IPS-18a (cell line): ENCODE results near the gene NOXRED1.

Source experiments
- H3K27ac ChIP-seq: one replicate; pipeline ENCODE4 v1.5.1; 2013; ENCODE audit warnings: low read length
- H3K27me3 ChIP-seq: one replicate; pipeline ENCODE4 v1.6.1; 2013; ENCODE audit warnings: mild to moderate bottlenecking, low read length; ENCODE audit not compliant: control insufficient read depth, insufficient read depth
- H3K36me3 ChIP-seq: one replicate; pipeline ENCODE4 v1.6.1; 2013; ENCODE audit warnings: low read depth, low read length; ENCODE audit not compliant: control insufficient read depth
- H3K4me1 ChIP-seq: one replicate; pipeline ENCODE4 v1.6.1; 2013; ENCODE audit warnings: low read depth, low read length; ENCODE audit not compliant: control insufficient read depth
- H3K4me3 ChIP-seq: one replicate; pipeline ENCODE4 v1.5.1; 2013; ENCODE audit warnings: low read length
- H3K9ac ChIP-seq: one replicate; pipeline ENCODE4 v1.6.1; 2013; ENCODE audit warnings: mild to moderate bottlenecking, low read length, moderate library complexity
- H3K9me3 ChIP-seq: one replicate; pipeline ENCODE4 v1.6.1; 2013; ENCODE audit warnings: low read depth, low read length; ENCODE audit not compliant: control insufficient read depth

NOXRED1 gene

GRCh38 chr14:77406718-77407117 lies 16.6 kb downstream of the NOXRED1 start:
- Histone ChIP-seq H3K9me3 (no peaks in the 10 kb centered on the region), H3K27ac (no peak overlapping the region), H3K9ac (no peak overlapping the region), H3K27me3 (no peaks in the 10 kb centered on the region), H3K4me1 (no peaks in the 10 kb centered on the region), H3K4me3 (no peak overlapping the region), H3K36me3 (no peaks in the 10 kb centered on the region)

GRCh38 chr14:77406086-77406485 lies 17.2 kb downstream of the NOXRED1 start:
- Histone ChIP-seq H3K27me3 (no peaks in the 10 kb centered on the region), H3K27ac (no peak overlapping the region), H3K4me3 (no peak overlapping the region), H3K9me3 (no peaks in the 10 kb centered on the region), H3K9ac (no peak overlapping the region), H3K4me1 (no peaks in the 10 kb centered on the region), H3K36me3 (no peaks in the 10 kb centered on the region)

GRCh38 chr14:77403768-77404167 lies 19.6 kb downstream of the NOXRED1 start:
- no peaks in the 10 kb centered on the region for H3K36me3 ChIP-seq
- H3K4me3 ChIP-seq = no peak overlapping the region
- no peak overlapping the region for H3K27ac ChIP-seq
- no peaks in the 10 kb centered on the region for H3K4me1 ChIP-seq
- no peak overlapping the region for H3K9ac ChIP-seq
- H3K27me3 ChIP-seq = no peaks in the 10 kb centered on the region
- no peaks in the 10 kb centered on the region for H3K9me3 ChIP-seq

- no peaks in the 10 kb centered on the region for H3K9me3 ChIP-seq
These were observed 23.1 kb downstream of the NOXRED1 start for GRCh38 chr14:77400216-77400615.

GRCh38 chr14:77390188-77390587 lies 33.1 kb downstream of the NOXRED1 start:
- H3K27ac ChIP-seq = no peak overlapping the region
- H3K9ac ChIP-seq = no peak overlapping the region
- H3K27me3 ChIP-seq = no peaks in the 10 kb centered on the region
- no peaks in the 10 kb centered on the region for H3K36me3 ChIP-seq
- H3K4me1 ChIP-seq = no peaks in the 10 kb centered on the region
- no peaks in the 10 kb centered on the region for H3K9me3 ChIP-seq
- no peak overlapping the region for H3K4me3 ChIP-seq

More at GRCh38 chr14:77400216-77400615, 23.1 kb downstream of the NOXRED1 start:
- no peak overlapping the region for H3K4me3 ChIP-seq
- H3K9ac ChIP-seq = no peak overlapping the region
- no peaks in the 10 kb centered on the region for H3K27me3 ChIP-seq
- H3K36me3 ChIP-seq = no peaks in the 10 kb centered on the region
- no peaks in the 10 kb centered on the region for H3K4me1 ChIP-seq
- H3K27ac ChIP-seq = no peak overlapping the region

GRCh38 chr14:77378701-77379100 lies 44.6 kb downstream of the NOXRED1 start:
- Histone ChIP-seq H3K27me3 (no peaks in the 10 kb centered on the region), H3K36me3 (no peaks in the 10 kb centered on the region), H3K4me1 (peaks cover 5% of the 10 kb centered on the region), H3K4me3 (no peak overlapping the region), H3K27ac (no peak overlapping the region), H3K9ac (no peak overlapping the region), H3K9me3 (no peaks in the 10 kb centered on the region)

GRCh38 chr14:77377502-77377844 lies 45.9 kb downstream of the NOXRED1 start:
- Histone ChIP-seq H3K4me1 (peaks cover 5% of the 10 kb centered on the region), H3K4me3 (peak overlapping the region; percentile 95), H3K36me3 (no peaks in the 10 kb centered on the region), H3K9me3 (no peaks in the 10 kb centered on the region), H3K27ac (no peak overlapping the region), H3K9ac (peak overlapping the region; percentile 77), H3K27me3 (no peaks in the 10 kb centered on the region)

- Histone ChIP-seq H3K9ac (peak within 1 kb of the TSS; percentile 77), H3K9me3 (no peaks in the 10 kb centered on the region), H3K36me3 (no peaks in the 10 kb centered on the region), H3K27me3 (no peaks in the 10 kb centered on the region), H3K4me3 (peak within 1 kb of the TSS; percentile 95), H3K27ac (no peak within 1 kb of the TSS), H3K4me1 (peaks cover 5% of the 10 kb centered on the region)
These were observed 46.4 kb downstream of the NOXRED1 start, which contains the start of the genes SAMD15 and TMED8 for GRCh38 chr14:77376771-77377501. SAMD15 (plus strand) TSS chr14:77377379; CDS start chr14:77377419, 40 bp downstream. TMED8 (minus strand) TSS chr14:77377094; CDS start chr14:77377053, 41 bp downstream.

- Histone ChIP-seq H3K9me3 (no peaks in the 10 kb centered on the region), H3K4me3 (peak overlapping the region; percentile 95), H3K9ac (peak overlapping the region; percentile 77), H3K4me1 (peaks cover 5% of the 10 kb centered on the region), H3K27me3 (no peaks in the 10 kb centered on the region), H3K36me3 (no peaks in the 10 kb centered on the region), H3K27ac (no peak overlapping the region)
These were observed 47.2 kb downstream of the NOXRED1 start for GRCh38 chr14:77375973-77376770.

- H3K27me3 ChIP-seq = no peaks in the 10 kb centered on the region
- H3K4me1 ChIP-seq = peaks cover 5% of the 10 kb centered on the region
- peak overlapping the region; percentile 77 for H3K9ac ChIP-seq
- H3K9me3 ChIP-seq = no peaks in the 10 kb centered on the region
- no peak overlapping the region for H3K27ac ChIP-seq
- H3K4me3 ChIP-seq = peak overlapping the region; percentile 95
- no peaks in the 10 kb centered on the region for H3K36me3 ChIP-seq
These were observed 48.0 kb downstream of the NOXRED1 start for GRCh38 chr14:77375164-77375950.

GRCh38 chr14:77372304-77372841 lies 51.0 kb downstream of the NOXRED1 start:
- Histone ChIP-seq H3K9ac (no peak overlapping the region), H3K9me3 (no peaks in the 10 kb centered on the region), H3K27me3 (no peaks in the 10 kb centered on the region), H3K36me3 (no peaks in the 10 kb centered on the region), H3K4me1 (peaks cover 5% of the 10 kb centered on the region), H3K27ac (no peak overlapping the region), H3K4me3 (no peak overlapping the region)
